Left cardiac atrium (tissue), 4 donors: ENCODE measurements around the gene SLC4A2. TPM values are rescaled to one million over a fixed set of nuclear protein-coding genes. Genes with fewer than 3 reads are reported as not detected.
"Not testable (repeated sequence)": the region's sequence is repeated elsewhere in the genome, so short reads cannot be mapped to it uniquely, and the experiment has no call there.

Source experiments
- ATAC-seq, 2 donors: fragments of 200-7000 bp; cut with Tn5 transposase; one replicate each; pipeline ENCODE4 v1.9.1; 2020; ENCODE audit warnings: mild to moderate bottlenecking in 2 of 2, moderate library complexity in 2 of 2
- DNase-seq: peaks from one replicate; pipeline ENCODE4 v3.0.0-alpha.2; 2020
- intact Hi-C, 2 donors: fragments of 100-400 bp; cut with DNase I; formaldehyde crosslinking; loops; one replicate each; pipeline versions ENCODE4 v1.14.1 to v1.15.1; 2022 to 2023
- total RNA-seq, 2 donors: library from RNA; stranded (reverse); fragmentation: NEBNext Ultra II Directional; extraction: Animal tissue kit (Norgen Biotek cat#: 25700); gene quantifications; one replicate each; pipeline ENCODE4 v1.2.1, GENCODE V29; 2021
- donor health status: DM: no; HTN: yes; CAD: no.
- donor health status: DM: no; HTN: yes; CAD: no; lungs with severe emphysema.
- donor health status: DM: yes; HTN: yes; CAD: no.
- donor health status: Dilated cardiomyopathy.

SLC4A2 gene
- total RNA-seq, 2 donors from 2014 or later, result 71.6 to 107 TPM

DNA sequence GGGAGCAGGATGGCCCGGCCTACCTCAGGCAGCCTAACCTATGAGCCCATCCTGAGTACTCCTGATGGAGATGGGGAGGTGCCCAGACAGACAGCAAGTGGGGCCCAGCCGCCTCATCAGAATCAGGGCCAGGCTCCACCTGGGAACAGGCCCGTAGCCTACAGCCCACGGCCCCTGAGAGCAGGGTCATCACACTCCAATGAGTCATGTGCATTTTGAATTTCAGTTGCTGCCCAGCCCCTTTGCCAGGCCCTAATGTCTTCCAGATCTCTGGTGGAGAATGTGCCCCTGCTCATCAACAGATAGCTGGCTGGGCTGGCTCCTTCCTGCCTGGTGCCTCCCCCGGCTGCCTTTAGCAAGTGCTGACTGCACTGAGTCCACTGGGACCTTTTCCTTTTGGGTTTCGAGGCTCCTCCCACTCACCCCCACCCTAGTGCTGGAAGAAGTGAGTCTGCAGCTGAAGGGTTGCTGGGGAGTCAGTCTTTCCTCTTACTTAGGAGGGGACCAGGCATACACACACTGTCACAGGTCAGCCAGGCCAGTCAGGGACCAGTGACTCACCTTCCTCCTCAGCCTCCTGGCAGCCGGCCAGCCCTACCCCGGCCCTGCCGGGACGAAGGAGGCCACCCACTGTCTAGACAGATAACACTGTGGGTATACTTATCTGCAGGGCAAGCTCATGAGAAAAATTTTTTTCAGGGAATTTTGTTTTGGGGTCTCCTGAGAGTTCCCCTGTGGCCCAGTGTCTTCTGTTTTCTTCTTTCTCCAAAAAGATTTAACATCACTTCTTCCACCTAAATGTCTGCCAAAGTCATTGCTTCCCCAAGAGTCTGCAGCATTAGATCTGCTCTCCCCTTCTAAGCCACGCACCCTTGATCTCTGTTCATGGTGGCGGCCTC, 20.2 kb upstream of the SLC4A2 start:
- intact Hi-C loops, result no loop called here
- ATAC-seq (peak; percentile 35 to 88), DNase-seq (peak; percentile 87)

DNA sequence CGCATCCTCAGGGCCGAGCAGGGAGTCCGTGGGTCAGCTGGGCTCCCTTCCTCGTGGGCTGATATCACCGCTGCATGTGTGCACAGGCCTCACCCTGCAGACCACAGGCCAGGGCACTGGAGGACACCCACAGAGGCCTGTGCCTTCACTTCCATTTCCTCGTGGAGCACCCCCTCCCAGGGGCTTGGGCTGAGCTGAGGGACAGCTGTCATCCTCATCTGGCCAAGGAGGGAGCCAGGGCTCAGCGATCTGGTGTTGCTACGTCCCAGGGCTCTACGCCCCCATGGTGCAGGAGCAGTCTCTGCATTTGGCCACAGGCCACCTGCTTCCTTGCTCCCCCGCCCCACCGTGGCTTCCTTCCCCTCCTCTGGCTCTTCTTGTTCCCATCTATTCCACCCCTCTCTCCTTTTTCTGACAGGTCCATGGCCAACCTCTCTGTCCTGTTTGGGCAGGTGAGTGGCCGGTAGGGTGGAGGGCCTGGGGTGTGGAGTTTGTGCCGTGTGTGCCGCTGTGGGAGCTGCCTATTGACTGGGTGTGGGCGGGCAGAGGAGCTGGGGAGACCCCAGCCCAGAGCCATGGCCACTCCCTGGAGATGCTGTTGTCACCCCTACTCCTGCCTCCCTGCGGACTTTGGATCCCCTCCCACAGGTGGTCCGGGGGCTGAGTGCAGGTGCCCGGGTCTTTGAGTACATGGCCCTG, 19.4 kb upstream of the SLC4A2 start:
- DNase-seq (no peak), ATAC-seq (peak in 1 of 2 donors; percentile 24)
- intact Hi-C loops, result no loop called here

DNA sequence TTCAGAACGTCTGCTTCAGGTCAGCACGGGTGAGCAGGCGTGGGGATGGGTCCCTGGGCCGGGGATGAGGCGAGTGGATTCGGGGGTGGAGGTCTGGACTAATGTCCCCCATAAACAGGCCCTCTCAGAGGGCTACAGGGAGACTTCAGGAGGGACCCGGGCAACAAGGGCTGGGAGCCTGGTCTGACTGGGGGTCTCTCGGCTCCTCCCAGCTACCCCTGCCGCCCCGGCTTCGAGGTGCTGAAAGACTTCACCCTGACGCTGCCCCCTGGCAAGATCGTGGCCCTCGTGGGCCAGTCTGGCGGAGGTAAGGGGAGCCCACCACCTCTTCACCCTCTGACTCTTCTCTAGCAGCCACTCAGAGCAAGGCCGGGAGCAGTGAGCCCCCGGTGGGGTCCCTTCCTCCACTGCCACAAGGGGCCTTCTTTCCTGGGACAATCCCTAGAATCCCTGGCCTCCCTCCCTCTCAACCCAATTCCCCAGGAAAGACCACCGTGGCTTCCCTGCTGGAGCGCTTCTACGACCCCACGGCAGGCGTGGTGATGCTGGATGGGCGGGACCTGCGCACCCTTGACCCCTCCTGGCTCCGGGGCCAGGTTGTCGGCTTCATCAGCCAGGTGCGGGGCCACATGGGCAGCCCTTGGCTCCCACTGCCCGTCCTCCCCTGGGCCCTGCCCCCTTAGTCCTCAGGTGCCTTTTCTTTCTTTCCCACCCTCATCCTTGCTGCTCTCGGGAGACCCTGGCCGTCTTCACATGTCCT, 18.6 kb upstream of the SLC4A2 start:
- ATAC-seq, result no peak
- intact Hi-C loops, result no loop called here
- no peak for DNase-seq

DNA sequence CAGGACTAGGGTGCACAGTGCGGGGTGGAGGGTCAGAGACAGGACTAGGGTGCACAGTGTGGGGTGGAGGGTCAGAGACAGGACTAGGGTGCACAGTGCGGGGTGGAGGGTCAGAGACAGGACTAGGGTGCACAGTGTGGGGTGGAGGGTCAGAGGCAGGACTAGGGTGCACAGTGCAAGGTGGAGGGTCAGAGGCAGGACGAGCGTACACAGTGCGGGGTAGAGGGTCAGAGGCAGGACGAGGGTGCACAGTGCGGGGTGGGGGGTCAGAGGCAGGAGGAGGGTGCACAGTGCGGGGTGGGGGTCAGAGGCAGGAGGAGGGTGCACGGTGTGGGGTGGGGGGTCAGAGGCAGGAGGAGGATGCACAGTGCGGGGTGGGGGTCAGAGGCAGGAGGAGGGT, 15.9 kb upstream of the SLC4A2 start:
- intact Hi-C loops, ATAC-seq, DNase-seq: not testable (repeated sequence)

DNA sequence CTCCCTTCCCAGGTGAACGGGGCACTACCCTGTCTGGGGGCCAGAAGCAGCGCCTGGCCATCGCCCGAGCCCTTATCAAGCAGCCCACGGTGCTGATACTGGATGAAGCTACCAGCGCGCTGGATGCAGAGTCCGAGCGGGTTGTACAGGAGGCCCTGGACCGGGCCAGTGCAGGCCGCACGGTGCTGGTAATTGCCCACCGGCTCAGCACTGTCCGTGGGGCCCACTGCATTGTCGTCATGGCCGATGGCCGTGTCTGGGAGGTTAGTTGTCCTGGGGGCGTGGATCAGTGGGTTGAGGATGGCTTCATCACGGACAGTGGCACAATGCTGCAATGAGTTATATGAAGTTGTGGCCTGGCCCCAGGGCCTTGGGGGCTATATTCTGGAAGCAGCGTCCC, 15.4 kb upstream of the SLC4A2 start:
- no peak for ATAC-seq
- no peak for DNase-seq
- intact Hi-C loops, result no loop called here

DNA sequence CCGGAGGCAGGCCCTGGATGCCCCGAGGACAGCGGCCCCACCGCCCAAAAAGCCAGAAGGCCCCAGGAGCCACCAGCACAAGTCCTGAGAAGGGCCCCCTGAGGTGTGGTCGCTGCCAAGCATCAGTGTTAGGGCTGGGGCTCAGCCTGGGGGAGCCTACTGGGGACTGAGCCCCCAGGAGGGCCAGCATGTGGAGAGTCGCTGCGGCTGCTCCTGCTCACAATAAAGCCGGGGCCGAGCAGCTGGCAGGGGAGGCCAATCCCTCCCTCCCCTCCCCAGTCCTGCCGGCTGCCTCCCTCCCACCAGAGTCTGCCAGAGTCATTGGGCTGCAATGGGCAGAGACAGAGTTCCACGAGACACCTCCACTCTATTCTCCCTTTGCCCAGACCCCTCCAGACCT, 14.1 kb upstream of the SLC4A2 start:
- ATAC-seq (no peak), DNase-seq (no peak)
- intact Hi-C loops, result no loop called here

DNA sequence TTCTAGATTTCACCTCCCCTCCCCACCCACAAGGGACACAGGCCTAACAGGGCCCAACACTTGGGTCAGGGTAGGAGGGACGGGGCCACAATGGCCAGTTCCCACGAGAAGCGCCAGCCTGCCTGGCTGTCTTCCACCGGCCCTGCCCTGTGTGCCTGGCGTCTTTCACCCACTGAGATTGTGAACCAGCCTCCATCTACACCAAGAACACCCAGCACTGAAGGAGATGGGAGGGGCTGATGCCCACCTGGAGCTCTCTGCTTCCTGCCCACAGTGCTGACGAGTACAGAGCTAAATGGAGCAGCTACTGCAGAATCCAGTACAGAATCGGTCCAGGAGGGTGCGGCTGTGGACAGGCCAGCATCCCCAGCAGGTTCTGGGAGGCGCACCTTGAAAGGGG, 13.4 kb upstream of the SLC4A2 start:
- DNase-seq (no peak), ATAC-seq (no peak)
- intact Hi-C loops, result no loop called here

DNA sequence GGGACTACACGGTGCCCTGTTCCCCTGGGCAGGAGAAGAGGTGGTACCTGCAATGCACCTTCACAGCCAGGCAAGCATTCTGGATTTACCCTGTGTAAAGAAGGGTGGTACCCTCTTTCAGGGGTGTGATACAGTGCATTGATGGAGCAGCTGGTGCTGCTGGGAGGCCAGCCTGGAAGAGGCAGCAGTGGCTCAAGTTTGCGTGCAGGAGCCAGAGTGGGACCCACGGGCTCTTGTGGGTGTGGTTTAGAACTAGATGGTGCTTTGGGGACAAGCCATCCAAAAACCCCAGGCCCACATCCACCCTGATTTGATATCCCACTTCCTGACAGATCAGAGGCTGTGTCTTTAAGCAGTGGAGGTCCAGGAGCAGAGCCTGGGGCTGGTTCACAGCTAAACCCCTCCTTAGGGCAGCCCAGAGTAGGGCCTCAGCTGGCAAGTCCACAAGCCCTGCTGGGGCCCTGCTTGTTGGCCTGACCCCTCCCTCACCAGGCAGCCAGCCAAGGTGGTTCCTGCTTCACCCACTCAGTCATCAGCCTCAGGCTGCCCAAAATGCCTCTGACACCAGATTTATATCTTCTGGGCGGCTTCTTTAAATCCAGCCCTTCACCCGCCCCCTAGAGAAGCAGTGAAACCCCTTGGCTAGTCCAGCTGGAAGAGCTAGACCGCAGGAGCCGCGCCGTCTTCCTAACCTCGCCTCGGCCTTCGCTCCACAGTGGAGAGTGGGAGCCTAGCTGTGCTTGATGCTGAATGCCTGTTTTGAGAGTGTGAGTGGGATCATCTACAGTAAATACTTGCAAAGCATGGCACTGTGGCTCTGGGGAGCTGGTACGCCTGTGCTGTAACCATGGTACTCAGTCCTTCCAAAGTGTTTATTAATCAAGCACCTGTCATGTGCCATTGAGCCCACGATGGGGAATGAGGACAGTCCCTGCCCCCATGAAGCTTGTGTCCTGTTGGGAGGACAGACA, 12.5 kb upstream of the SLC4A2 start:
- DNase-seq (peak; percentile 51), ATAC-seq (peak in 1 of 2 donors; percentile 4)
- intact Hi-C loops, result no loop called here

DNA sequence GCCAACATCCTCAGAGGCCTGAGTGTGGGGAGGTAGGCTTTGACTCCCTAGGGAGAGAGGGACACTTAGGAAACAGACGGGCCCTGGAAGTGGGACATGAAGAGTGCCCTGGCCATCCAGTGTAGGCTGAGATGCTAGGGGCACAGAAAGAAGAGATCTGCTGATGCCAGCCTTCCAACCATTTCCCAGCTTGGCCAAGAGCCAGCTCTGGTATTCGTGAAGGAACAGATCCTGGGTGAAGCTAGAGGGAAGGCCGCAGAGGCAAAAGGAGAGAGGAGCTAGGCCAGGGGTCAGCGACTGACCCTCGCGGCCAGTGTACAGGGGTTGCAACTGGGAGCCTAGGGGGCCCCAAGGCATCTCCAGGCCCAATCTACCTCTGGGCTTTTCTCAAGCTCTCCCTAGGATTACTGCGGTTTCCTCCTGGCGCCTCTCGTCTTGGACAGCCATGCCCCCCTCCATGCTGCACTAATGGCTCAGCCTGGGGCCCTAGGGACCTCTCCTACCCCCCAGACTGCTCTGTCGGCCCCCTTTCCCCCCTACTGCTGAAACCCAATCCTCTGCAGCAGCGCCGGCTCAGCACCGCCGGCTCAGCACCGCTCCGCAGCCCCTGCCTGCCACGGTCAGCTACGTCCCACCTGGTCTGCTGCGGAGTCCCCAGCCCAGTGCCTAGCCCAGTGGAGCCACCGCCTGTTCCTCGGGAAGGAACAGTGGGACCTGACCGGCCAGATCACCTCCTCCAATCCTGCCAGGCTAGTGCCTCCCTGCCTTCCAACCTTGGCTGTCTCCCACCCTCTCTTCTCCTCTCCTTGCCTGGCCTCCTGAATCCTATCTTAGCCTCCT, 11.2 kb upstream of the SLC4A2 start, which contains the start of gene ASIC3:
Gene ASIC3 (plus strand): TSS at position 556 of the 840 bp plus-strand sequence. CDS start 355 bp downstream, outside the sequence.
- intact Hi-C loops, result no loop called here
- DNase-seq, result no peak
- no peak for ATAC-seq

DNA sequence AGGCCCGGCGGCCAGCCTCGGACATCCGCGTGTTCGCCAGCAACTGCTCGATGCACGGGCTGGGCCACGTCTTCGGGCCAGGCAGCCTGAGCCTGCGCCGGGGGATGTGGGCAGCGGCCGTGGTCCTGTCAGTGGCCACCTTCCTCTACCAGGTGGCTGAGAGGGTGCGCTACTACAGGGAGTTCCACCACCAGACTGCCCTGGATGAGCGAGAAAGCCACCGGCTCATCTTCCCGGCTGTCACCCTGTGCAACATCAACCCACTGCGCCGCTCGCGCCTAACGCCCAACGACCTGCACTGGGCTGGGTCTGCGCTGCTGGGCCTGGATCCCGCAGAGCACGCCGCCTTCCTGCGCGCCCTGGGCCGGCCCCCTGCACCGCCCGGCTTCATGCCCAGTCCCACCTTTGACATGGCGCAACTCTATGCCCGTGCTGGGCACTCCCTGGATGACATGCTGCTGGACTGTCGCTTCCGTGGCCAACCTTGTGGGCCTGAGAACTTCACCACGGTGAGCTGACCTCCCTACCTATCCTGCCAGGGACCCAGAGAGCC, 10.4 kb upstream of the SLC4A2 start:
- intact Hi-C loops, result no loop called here
- DNase-seq (no peak), ATAC-seq (no peak)

DNA sequence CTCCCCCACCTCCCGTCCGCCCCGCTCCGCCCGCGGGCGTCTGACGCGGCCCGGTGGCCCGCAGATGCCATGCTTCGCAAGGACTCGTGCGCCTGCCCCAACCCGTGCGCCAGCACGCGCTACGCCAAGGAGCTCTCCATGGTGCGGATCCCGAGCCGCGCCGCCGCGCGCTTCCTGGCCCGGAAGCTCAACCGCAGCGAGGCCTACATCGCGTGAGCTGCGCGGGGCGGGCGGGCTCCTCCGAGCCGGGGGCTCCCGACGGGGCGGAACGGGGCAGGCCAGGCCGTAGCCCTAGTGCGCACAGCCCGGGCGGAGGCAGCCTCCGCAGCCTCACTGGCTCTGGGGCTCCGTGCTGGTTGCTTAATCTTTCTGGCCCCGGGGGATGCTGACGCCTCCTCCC, 8.3 kb upstream of the SLC4A2 start:
- ATAC-seq, result peak; percentile 54 to 88
- DNase-seq, result peak; percentile 66
- intact Hi-C loops, result loop anchor here in 1 of 2 donors (10.0 kb wide), 1 partner anchor 174 kb away; the partner anchor contains the start of gene ABCF2

DNA sequence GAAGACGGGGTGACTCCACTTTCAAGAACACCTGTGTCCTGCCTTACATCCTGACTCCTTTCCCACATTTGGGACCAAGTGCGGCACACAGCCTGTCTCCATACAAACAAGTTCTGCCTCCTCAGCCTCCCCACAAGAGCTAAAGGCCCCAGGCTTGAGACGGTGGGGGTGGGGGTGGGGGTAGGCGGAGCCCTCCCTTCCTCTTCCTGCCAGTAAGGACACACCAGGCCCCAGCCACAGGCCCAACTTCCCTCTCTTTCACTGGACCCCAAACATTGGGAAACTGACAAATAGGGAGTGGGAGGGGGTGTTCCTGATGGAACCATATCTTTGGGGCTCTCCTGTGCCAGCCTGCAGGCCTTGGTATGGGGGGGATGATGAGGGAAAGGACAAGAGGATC, 6.3 kb upstream of the SLC4A2 start:
- DNase-seq (no peak), ATAC-seq (no peak)
- intact Hi-C loops, result loop anchor here in 1 of 2 donors (10.0 kb wide), 1 partner anchor 172 kb away; the partner anchor contains the start of gene ABCF2

DNA sequence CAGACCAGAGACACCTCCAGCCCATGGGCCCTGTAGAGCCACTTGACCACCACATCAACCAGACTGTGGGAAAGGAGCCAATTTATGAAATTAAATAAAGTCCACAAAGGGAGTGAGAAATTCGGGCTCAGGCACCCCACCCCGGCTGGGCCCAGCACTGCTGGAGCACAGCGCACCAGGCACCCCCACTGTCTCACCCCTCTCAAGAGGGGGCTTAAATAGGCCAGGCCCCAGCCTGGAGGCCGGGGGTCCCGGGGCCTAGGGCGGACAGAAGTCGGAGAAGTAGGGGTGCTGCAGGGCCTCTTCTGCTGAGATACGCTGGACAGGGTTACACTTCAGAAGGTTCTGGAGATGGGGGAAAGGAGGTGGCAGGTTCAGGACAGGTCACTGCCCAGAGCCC, 5.6 kb upstream of the SLC4A2 start:
- intact Hi-C loops, result loop anchor here in 1 of 2 donors (10.0 kb wide), 1 partner anchor 171 kb away; the partner anchor contains the start of gene ABCF2
- ATAC-seq (no peak), DNase-seq (no peak)

DNA sequence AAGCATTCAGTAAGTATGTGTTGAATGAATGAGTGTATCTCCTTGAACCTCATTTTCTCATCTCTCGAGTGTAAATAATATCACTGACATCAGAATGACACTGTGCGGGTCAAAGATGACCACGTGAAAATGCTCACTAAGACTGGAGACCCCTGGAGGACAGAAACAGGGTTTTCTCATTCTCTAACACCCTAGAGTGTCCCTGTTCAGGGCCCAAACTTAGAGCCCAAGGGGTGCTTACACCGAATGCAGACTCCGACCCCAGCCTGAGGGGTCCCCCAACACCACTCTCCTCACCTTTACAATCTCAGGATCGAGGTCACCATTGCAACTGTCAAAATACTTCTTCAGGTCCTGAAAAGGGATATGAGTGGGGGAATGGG, 3.1 kb upstream of the SLC4A2 start:
- no peak for DNase-seq
- intact Hi-C loops, result loop anchor here in 1 of 2 donors (10.0 kb wide), 1 partner anchor 169 kb away; the partner anchor contains the start of gene ABCF2

DNA sequence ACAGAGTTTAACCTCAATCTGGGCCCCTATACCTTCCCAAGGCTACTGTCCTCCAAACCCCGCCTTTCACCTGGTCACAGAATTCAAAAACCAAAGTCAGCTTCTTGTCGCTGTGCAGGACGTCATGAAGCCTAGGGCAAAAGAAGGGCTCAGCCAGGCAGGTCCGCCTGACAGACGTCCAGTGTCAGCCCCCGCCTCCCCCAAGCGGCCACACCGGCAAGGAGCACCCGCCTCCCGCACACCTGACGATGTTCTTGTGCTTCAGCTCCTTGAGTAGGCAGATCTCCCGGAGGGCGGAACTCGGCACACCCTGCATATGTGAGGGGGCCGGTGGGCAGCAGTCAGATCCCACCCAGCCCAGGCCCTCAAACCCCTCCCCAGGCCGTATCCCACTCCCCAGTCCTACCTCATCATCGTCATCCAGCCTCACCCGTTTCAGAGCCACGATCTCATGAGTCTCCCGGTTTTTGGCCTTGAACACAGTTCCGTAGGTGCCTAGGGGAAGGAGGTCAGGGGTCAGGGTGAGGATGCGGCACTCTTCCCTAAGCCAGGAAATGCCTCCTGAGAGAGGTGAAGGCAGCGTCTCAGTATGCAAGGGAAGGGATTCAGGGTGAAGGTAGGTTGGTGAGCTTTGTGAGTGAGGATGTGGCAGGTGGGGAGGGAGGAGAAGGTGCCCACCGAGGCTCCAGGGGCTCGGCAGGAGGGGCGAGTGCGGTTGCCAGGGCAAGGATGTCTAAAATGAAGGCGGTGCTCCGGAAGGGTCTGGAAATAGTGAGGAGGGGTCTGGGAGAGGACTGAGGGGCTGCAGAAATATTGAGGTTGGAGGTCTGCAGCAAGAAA, 2.5 kb upstream of the SLC4A2 start:
- DNase-seq (no peak), ATAC-seq (no peak)
- intact Hi-C loops, result loop anchor here in 1 of 2 donors (10.0 kb wide), 1 partner anchor 168 kb away; the partner anchor contains the start of gene ABCF2

More for the DNA sequence above, 3.1 kb upstream of the SLC4A2 start:
- no peak for ATAC-seq

DNA sequence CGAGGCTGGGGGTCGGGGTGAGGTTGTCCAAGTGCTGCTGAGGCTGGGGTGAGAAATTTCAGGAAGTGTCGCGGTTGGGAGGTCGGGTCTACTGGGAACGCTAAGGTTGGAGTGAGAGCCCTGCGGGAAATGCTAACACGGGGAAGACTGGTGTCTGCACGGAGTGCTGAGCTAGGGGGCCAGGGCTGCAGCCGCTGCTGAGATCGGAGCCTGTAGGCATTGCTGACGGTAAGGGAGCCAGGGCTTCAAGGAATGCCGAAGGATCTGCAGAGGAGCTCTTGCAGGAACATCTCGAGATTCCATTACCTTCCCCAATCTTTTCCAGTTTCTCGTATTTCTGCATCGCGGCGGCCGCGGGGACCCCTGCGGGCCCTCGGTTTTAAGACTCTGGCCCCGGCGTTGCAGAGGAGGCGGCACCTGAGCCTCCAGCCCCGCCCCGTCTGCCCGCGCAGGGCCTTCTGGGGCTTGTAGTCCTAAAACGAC, 1.8 kb upstream of the SLC4A2 start, which contains the start of gene CDK5:
Gene CDK5 (minus strand): TSS at position 392 of the 483 bp plus-strand sequence. CDS start 49 bp downstream, at position 343.
- DNase-seq (no peak), ATAC-seq (peak in 1 of 2 donors; percentile 0)
- intact Hi-C loops, result loop anchor here in 1 of 2 donors (10.0 kb wide), 1 partner anchor 167 kb away; the partner anchor contains the start of gene ABCF2
